Hypothalamus (tissue), 51 donors: ENCODE data around the gene HSBP1L1.

ENCODE experiments used
- DNase-seq, 51 donors: peaks; one replicate each; lab custom pipeline; 2025; lab: John Stamatoyannopoulos, UW

HSBP1L1 gene

DNA sequence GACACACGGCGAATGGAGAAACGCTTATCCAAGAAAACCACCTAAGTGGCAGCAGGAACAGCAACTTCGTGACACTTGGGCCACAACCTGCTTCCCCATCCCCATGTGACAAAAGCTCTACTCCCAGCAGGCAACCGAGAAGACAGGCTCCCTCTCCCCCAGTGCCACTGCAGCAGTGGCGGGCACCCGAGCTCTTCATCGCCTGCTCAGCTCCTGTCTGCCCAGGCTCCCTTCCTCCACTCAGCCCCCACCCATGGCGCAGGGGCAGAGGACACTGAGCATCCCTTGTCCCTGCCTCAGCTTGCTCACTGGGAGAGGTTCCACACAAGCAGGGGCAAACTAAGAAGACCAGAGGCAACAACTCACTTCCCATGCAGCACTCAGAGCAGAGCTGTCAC lies 35.9 kb upstream of the HSBP1L1 start:
- DNase-seq, result no peak

DNA sequence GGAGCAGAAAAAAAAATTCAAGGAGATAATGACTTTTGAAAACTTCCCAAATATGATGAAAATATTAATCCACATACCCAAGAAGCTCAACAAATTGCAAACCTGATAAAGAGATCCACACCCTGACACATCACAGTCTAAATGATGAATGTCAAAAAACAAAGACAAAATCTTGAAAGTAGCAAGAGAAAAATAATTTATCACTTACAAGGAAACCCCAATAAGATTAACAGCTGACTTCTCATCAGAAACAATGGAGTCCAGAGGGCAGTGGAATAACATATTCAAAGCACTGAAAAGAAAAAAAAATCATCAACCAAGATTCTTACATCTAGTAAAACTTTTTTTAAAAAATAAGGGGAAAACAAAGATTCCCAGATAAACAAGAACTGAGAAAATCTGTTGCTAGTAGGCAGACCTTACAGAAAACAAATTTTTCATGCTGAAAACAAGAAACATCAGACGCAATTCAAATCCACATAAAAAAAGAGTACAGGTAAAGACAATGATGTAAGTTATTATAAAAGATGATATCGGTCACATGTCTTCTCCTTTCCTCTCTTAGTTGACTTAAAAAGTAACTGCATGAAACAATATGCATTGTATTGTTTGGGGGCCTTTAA lies 34.3 kb upstream of the HSBP1L1 start:
- DNase-seq, result no peak

DNA sequence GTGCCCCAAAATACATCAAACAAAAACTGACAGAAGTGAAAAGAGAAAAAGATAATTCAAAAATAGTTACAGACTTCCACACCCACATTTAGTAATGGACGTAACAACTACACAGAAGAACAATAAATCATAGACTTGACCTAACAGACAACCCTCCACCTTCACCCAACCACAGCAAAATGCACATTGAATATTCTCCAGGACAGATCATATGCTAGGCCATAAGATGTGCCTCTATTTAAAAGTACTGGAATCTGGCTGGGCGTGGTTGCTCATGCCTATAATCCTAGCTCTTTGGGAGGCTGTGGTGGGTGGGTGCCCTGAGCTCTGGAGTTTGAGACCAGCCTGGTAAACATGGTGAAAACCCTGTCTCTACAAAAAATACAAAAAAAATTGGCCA lies 33.0 kb upstream of the HSBP1L1 start:
- no peak for DNase-seq

DNA sequence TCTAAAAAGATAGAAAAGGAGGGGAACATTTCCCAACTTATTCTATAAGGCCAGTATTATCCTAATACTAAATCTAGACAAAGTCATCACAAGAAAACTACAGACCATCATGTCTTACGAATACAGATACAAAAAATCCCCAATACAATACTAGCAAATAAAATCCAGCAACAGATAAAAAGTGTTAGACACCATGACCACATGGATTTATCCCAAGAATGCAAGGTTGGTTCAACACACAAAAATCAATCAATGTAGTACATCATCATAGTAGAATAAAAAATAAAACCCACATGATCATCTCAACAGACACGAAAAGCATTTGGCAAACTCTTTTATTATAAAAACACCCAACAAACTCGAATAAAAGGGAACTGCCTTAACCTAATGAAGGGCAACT lies 31.5 kb upstream of the HSBP1L1 start:
- DNase-seq, result no peak

DNA sequence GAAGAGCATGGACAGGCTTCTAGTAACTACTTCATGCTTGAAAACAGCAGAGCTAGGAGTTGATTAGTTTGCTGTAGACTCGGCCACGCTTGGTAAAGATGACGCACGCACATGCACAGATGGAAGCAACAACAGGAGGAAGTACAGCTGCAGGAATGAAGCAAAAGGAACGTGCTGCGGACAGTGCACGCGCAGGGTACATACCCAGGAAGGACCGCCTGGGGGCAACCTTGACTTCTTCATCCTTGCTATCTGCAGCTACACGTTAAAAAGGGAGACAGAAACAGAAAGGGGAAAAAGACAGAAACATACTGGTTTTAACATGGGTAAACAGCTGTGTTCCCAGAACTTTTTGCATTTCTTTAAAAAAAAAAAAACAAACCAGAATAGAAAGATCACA lies 30.7 kb upstream of the HSBP1L1 start:
- DNase-seq, result no peak

DNA sequence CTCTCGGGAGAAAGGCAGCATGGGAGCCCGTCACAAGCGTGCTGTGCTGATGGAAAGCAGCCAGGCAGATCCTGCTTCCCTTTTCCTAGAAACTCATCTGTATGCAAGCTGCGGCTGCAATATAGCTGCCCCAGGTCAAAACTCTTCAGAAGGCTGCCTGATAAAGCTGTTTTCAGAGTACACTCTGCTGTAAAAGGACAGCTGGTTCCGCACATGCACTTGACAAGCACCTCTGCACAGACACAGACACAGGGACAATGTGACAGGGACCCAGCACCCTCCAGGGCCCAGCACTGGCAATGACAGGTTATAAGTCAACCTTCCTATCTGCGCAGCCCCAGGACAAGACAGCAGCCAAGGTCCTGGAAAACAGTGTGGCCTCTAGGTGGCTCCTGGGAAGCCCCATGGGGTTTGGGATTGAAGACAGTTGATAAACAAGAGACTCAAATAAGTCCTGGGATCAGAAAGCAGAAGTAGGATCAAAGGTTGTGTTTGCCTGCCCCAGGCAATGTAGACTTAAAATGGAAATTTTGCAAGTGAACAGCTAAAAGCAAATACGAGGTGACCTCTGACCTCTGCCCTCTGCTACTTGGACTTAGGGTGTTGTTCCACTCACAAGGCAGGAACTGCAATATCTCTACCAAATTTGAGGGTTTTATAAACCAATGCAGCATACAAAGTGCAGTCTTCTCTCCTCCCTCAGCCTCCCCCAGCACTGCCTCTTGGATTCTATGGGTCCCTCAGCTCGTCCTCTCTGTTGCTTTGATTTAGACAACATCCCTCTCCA lies 29.9 kb upstream of the HSBP1L1 start:
- DNase-seq, result no peak

DNA sequence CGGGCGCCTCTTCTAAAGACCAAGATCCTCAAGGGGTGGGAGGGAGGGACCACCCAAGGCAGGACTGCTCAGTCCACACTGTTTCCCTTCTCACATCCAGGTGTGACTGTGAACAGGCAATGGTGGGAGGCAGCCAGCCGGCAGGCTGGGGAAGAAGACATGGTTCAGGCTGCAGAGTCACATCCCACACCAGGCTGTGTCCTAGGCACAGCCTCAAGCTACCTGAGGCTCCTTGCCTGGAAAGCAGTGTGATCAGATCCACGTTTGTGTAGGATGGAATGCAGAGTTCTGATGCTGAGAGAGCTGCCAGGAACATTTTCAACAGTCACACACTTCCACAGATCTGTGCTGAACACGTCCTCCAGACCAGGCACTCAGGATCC lies 29.4 kb upstream of the HSBP1L1 start:
- DNase-seq, result no peak

DNA sequence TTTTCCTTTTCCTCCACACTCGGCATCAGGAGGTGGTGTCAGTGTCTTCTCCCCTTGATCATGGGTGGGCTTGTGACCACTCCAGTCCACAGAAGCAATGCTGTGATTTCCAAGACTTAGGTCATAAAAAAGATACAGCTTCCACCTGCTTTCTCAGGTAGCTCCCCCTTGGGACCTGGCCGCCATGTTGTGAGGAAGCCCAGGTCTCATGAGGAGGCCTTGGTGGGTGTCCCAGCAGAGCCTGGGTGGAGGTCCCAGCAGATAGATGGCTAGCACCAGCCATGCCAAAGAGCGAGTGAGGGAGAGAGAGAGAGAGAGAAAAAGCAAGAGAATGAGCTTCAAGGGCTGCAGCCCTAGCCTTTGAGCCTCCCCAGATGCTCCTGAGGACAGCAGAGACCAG lies 28.9 kb upstream of the HSBP1L1 start:
- no peak for DNase-seq

DNA sequence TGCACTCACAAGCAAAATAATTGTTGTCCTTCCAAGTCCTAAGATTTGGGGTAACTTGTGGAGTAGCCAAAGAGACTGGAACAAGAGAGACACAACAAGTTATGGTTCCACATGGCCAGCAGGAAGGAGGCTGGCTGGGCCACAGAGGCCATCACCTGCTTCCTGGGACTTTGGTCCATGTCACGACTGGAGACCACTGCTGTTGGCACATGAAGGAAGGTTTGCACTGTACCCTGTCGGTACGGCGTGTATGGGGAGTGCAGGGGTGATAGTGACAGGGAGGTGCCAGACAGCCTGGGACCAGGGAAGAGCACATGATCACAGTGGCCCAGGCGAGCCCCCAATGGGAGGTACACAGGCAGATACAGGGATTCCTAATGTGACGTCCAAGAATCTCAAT lies 28.5 kb upstream of the HSBP1L1 start:
- no peak for DNase-seq

DNA sequence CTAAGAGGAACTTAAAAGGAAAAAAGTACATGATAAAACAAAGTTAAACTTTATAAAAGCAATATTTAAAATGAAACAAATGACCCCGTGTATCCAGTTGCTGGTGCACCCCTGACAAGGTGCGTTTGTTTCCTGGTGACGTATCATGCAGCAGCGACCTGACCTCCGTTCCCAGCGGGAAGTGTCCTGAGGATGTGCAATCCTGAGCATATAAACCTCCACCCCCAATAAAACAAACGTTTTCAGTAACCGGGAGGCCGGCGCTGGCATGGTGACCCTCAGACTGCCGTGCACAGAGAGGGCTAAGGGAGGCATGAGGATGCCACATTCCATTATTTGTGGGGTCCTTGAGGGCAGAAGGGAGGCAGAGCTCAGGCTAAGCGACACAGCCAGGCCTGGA lies 27.8 kb upstream of the HSBP1L1 start:
- DNase-seq, result no peak

DNA sequence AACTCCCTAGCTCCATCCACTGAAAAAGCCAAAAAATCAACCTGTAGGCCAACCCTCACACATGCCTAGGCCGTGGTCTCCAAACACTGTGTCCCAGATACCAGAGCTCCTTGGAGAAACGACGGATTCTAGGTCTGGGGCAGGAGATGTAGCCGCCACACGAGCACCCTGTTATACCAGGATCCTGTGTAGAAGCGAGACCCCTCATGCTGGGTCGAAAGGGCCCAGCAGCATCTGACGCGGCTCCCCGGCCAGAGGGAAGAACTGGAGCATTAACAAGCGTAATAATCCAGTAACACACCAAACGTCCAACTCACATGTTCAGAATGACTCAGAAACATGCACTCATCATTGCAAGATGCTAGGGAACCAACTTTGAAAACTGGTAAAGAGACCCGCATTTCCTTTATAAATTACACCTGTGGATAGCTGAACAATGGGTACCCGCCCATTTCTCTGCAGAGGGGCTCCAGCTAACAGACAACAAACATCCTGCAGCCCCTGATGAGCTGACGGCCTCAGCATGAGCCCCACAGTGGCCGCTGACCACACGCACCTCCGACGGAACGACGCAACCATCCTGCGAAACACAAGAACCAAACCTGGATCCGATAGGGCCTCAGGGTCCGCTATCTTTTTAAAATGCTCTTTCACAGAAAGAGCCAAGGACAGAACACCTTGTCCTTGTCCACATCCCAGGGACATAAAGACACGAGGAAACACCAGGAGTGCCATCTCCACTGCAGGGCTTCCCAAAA lies 27.2 kb upstream of the HSBP1L1 start:
- no peak for DNase-seq

DNA sequence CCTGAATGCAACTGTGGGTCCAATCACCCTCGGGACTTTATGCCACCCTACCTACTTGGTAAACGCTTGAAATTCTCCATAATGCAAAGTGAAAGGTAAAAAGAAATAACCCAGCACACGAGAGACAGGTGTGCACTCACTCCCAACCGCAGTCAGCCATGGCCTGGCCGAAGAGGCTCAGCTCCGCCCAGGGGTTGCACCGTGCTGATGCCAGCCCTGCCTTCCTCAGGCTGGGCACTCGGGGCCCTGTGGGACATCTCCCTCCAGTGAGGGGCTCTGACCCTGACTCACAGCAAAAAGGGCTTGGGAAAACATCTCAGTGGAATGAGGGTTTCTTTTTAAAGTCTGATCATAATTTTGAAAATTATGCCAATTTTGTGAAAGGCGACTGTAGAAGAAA lies 26.2 kb upstream of the HSBP1L1 start:
- no peak for DNase-seq

DNA sequence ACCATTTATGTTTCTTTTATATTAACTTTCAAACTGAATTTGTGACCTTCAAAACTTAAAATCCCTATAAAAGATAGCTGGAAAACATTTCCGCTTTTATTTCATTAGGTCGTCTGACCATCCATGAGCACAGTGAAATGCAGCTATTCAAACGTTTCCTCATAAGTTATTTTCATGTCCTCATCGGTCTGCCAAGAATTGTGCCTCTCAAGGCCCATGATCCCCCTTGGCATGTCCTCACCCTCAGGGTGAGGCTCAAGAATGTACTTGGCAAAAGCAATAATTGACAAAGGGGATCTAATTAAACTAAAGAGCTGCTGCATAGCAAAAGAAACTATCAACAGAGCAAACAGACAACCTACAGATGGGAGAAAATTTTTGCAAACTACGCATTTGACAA lies 25.3 kb upstream of the HSBP1L1 start:
- no peak for DNase-seq

DNA sequence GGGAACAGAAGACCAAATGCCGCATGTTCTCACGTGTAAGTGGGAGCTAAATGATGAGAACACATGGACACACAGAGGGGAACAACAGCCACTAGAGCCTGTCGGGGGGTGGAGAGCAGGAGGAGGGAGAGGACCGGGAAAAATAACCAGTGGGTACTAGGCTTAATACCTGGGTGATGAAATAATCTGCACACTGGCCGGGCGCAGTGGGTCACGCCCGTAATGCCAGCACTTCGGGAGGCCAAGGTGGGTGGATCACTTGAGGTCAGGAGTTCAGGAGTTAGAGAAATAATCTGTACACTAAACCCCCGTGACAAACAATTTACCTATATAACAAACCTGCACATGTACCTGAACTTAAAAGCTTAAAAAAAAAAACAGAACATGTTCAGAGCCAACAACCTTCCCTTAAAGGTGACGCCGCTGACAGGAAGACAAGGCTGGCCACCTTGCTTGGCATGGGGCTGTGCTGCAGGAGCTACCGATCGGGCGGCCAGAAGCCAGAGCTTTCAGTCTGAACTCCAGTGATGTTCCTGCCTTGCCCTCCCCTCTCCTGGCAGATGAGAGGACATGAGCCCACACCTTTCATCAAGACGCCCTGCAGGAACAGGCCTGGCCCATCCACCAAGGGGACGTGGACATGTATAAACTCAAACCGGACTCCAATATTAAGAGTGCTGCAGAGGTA lies 24.2 kb upstream of the HSBP1L1 start:
- no peak for DNase-seq

DNA sequence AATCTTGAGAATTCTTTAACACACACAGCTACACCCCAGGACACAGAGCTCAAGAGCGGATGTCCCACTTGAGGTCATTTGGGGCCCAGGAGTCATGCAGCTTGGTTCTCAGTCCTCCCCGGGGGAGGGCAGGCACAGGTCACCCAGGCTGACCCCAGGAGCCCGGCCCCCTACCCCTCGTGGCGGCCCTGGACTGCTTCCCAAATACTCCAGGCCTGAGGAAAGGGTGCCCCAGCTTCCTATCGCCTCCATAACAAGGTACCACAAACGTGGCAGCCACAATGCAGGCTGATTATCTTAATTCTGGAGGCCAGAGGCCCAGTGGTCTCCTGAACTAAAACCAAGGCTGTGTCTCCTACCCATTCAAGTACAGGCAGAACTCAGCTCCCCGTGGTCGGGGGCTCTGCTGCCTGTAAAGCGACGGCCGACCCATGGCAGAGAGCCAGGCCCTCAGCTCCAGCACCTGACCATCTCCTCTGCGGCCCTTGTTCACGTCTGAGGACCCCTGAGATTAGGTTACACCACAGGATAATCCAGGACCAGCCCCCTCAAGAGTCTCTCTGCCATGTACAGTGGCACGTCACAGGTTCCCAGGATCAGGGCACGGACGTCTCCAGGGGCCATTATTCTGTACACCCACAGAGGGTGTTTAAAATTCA lies 23.5 kb upstream of the HSBP1L1 start:
- no peak for DNase-seq

DNA sequence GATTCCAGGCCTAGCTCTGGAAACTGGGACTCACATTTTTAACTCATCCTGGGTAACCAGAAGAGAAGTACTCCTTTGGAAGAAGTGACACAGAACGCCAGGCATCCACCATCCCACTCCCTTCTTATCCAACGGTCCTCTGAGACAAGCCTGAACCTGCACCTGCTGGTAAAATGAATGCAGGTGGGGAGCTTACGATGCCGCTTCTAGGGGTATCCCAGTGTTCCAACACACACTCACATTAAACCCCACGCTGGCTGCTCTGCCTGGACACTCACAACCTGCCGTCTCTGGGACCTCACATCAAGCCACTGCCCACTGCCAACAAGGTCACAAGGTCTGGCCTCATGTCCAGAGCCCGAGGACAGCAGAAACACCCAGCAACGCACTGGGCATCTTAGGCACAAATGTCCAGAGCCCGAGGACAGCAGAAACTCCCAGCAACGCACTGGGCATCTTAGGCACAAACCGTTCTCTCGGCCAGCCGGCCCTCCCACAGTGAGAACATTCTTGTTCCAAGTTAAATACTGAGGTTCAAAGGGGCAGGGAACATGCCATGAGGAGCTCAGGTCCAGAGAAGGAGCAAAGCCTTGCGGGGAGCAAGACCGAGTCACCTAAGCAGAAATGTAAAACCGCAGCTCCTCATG lies 22.8 kb upstream of the HSBP1L1 start:
- peak in 18 of 51 donors; percentile 26 to 83 (median 45) for DNase-seq

DNA sequence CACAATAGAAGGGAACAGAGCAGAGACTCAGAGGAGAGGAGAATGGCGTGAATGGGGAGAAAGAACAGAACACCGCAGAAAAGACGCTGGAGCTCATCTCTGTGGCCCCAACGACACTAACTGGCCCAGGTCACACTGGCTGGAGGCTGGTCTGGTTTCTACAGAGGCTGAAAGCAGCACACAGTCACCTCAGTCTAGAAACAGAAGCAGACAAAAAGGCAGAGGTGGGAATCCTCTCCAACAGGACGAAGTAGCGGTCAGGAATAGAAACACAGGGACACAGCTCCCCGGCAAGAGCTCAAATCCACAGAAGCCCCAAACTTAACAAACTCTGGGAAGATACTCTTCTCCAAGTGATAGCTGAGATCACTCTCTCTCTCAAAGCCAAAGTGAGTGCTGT lies 22.2 kb upstream of the HSBP1L1 start:
- DNase-seq, result no peak

DNA sequence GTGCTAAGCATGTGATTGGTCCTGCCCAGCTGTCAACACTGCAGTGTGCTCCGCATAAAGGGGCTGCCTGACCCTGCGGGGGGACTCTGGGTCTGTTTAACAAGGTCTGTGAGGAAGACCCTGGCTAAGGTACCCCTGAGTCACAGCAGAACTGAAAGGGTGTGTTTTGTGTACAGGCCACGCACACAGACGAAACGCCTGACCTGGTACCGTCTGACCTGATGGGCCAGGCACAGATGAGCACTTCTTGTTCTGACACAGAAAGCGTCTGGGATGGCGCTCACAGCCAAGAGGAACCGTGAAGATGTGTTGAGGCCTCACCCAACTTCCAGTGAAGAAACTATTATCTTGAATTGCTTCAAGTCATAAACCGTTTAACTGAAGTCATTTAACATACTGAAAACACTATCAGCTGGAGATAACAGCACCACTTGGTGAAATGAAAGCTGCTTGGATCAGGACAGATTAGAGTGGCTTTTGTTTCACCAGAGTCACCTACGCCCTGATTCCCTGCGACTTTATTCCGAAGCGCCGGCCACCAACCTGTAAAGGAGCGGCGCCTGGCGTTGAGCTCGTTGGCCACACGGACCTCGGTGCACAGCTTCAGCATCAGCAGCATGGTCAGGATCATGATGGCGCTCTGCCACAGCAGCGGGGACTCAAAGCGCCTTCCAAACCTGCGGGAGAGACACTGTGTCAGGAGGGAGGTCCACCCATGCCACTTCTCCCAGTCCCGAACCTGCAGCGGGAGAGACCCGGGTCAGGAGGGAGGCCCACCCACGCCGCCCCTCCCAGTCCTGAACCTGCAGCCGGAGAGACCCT lies 21.4 kb upstream of the HSBP1L1 start:
- DNase-seq, result no peak

DNA sequence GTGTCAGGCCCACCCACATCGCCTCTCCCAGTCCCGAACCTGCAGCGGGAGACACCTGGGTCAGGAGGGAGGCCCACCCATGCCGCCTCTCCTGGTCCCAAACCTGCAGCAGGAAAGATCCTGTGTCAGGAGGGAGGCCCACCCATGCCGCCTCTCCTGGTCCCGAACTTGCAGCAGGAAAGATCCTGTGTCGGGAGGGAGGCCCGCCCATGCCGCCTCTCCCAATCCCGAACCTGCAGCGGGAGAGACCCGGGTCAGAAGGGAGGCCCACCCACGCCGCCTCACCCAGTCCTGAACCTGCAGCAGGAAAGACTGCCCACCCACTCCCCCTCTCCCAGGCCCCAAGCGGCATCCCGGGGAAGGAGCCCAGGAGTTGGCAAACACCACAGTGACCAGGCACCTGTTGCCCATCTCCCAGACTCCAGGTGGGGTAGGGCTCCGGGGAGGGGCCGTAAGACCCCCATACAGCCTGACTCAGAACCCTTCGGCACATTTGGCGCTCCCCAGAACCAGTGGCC lies 20.8 kb upstream of the HSBP1L1 start:
- DNase-seq, result no peak
